A549 (cell line): ENCODE results near the gene DPP10.

Experiments used
- BHLHE40 ChIP-seq: IDR thresholded peaks from 2 replicates; pipeline ENCODE4 v1.6.1; 2012; ENCODE audit warnings: low read depth, low read length, inconsistent platforms
- CTCF ChIP-seq: fragments of >200 bp; sonication (Bioruptor Twin); formaldehyde crosslinking; IDR thresholded peaks from 3 replicates; pipeline ENCODE4 v1.5.1; 2016
- EP300 ChIP-seq, 2 experiments: fragments of >200 bp; sonication (Bioruptor Twin); formaldehyde crosslinking; IDR thresholded peaks; 2 replicates in 1 of 2; 3 replicates in 1 of 2; pipeline ENCODE4 v1.6.1; 2016 to 2017
- JUNB ChIP-seq: fragments of >200 bp; sonication (Bioruptor Twin); formaldehyde crosslinking; IDR thresholded peaks from 2 replicates; pipeline ENCODE4 v1.6.1; 2016
- KDM1A ChIP-seq: fragments of 200-600 bp; sonication (generic); IDR thresholded peaks from 2 replicates; pipeline ENCODE4 v1.6.1; 2016; ENCODE audit warnings: low read depth, mild to moderate bottlenecking
- POLR2A ChIP-seq: IDR thresholded peaks from 2 replicates; pipeline ENCODE4 v1.6.1; 2012; ENCODE audit warnings: mild to moderate bottlenecking, low read length
- POLR2AphosphoS2 ChIP-seq: conservative IDR thresholded peaks from 2 replicates; pipeline ENCODE4 v1.6.1; 2012; ENCODE audit warnings: low read length, improper control_type of control experiment, inconsistent platforms
- RAD21 ChIP-seq, 2 experiments: fragments of >200 bp in 1 of 2; sonication (Bioruptor Twin) in 1 of 2; formaldehyde crosslinking in 1 of 2; IDR thresholded peaks in 1 of 2; conservative IDR thresholded peaks in 1 of 2; 2 replicates in 1 of 2; 3 replicates in 1 of 2; pipeline ENCODE4 v1.6.1; 2012 to 2018; ENCODE audit warnings: inconsistent platforms in 1 of 2
- RFX5 ChIP-seq: fragments of 450-650 bp; IDR thresholded peaks from 2 replicates; pipeline ENCODE4 v1.7.1; 2014; ENCODE audit warnings: antibody characterized with exemption, mild to moderate bottlenecking, moderate library complexity
- SMC3 ChIP-seq: fragments of >200 bp; sonication (Bioruptor Twin); formaldehyde crosslinking; IDR thresholded peaks from 3 replicates; pipeline ENCODE4 v1.6.1; 2018; ENCODE audit warnings: inconsistent platforms
- TF ChIP-seq, protein P1 (sequence below): fragments of 200-600 bp; sonication (generic); IDR thresholded peaks from 2 replicates; pipeline ENCODE4 v1.6.1; 2016; ENCODE audit warnings: antibody characterized with exemption, mild to moderate bottlenecking, moderate library complexity

- TF ChIP-seq SMC3 (no peak), POLR2A (no peak), KDM1A (no peak), CTCF (no peak), EP300 (IDR thresholded peaks at IDR 0.05) (no peak), RFX5 (no peak), JUNB (no peak), RAD21 (conservative IDR thresholded peaks at IDR 0.05 in 1 of 2, IDR thresholded peaks at IDR 0.05 in 1 of 2) (no peak), BHLHE40 (no peak), POLR2AphosphoS2 (no peak)
- TF ChIP-seq, protein P1, sequence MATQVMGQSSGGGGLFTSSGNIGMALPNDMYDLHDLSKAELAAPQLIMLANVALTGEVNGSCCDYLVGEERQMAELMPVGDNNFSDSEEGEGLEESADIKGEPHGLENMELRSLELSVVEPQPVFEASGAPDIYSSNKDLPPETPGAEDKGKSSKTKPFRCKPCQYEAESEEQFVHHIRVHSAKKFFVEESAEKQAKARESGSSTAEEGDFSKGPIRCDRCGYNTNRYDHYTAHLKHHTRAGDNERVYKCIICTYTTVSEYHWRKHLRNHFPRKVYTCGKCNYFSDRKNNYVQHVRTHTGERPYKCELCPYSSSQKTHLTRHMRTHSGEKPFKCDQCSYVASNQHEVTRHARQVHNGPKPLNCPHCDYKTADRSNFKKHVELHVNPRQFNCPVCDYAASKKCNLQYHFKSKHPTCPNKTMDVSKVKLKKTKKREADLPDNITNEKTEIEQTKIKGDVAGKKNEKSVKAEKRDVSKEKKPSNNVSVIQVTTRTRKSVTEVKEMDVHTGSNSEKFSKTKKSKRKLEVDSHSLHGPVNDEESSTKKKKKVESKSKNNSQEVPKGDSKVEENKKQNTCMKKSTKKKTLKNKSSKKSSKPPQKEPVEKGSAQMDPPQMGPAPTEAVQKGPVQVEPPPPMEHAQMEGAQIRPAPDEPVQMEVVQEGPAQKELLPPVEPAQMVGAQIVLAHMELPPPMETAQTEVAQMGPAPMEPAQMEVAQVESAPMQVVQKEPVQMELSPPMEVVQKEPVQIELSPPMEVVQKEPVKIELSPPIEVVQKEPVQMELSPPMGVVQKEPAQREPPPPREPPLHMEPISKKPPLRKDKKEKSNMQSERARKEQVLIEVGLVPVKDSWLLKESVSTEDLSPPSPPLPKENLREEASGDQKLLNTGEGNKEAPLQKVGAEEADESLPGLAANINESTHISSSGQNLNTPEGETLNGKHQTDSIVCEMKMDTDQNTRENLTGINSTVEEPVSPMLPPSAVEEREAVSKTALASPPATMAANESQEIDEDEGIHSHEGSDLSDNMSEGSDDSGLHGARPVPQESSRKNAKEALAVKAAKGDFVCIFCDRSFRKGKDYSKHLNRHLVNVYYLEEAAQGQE = no peak
These were observed 748.0 kb downstream of the DPP10 start for GRCh38 chr2:115190459-115190858.
